Activated CD4-positive, alpha-beta T cell treated with anti-CD3 and anti-CD28 coated beads, Interleukin-2, amount 50 U/mL, for 16 hours (primary cell): ENCODE data around the gene TMEM236.
"Not testable (repeated sequence)": the region's sequence is repeated elsewhere in the genome, so short reads cannot be mapped to it uniquely, and the experiment has no call there.

Source experiments
- DNase-seq: peaks from one replicate; pipeline ENCODE4 v3.0.0-alpha.2; 2020

Gene TMEM236, protein sequence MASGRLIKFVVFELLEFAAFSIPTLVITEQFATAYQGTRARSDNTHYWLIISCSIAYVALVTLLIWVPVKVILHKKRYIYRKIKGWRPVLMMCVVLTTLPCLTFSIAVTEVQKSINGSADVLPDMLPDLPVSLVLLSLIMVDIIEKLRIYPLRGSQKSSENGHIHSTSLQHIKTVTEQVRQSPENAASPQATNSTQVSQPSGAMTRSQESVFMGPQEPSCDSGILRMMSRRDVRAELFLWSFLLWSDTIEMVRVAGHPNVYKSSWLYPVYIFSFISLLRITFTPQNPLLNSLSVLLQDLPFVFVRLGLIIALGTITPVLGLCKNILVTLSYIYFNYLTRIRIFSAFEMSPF

GRCh38 chr10:17751781-17752445, at the start of gene TMEM236:
TSS of gene TMEM236 (plus strand) at chr10:17752201. CDS start at chr10:17752296, 95 bp downstream.
- DNase-seq, result no peak

DNA sequence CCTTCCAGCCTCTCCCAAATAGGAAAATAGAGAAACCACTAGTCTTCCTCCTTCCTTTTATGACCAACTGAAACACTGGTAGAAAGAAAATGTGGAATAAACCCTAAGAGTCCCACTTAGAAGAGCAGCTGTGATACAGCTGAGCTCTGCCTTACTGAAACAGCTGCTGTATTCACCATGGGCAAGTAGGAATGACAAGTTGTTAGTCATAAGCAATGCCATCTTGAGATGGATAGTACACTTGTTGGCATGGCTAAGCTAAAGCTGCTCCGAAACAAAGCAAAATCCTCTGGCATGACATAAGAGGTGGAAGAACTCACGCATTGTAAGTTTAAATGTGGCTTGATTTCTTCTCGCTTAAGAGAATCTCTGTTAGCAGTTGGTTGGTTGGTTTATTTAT, 48.3 kb upstream of the TMEM236 start:
- no peak for DNase-seq

DNA sequence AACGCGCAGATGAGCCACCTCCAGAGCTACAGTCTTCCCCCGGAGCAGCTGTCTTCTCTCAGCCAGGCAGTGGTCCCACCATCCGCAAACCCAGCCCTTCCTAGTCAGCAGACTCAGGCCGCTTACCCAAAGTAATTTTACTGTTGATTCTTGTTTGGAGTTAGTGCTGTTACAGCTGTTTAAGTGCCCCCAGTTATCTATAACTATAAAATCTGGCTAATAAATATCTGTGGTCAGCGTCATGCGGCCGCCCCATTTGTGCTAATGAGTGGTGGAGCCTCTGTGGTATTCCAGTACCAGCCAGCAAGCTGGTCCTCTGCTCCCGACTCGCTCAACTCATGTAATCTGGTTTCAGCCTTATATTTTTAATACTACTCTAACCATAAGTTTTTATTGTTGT, 43.2 kb upstream of the TMEM236 start:
- no peak for DNase-seq

GRCh38 chr10:17709492-17709891, 42.5 kb upstream of the TMEM236 start:
- DNase-seq, result no peak

- no peak for DNase-seq
Measured at GRCh38 chr10:17710181-17710580, 41.8 kb upstream of the TMEM236 start.

GRCh38 chr10:17712053-17712452, 39.9 kb upstream of the TMEM236 start:
- DNase-seq, result no peak

- DNase-seq, result no peak
Measured at GRCh38 chr10:17712717-17713471, 39.1 kb upstream of the TMEM236 start.

DNA sequence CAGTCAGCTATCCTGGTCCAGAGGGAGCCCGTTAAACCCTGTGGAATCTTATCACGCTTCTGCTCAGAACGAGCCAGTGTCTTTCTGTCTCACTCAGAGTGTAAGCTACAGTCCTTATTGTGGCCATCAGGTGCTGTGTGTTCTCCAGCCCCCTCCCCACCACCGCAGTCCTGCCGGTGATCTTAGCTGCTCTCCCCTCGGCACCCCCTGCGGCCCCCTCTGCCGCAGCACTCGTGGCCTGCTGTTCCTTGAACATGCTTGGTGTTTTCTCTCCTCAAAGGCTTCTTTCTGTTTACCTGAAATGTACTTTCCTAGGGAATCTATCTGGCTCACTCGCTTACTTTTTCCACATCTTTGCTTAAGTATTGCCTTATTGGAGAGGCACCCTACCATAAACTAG, 38.2 kb upstream of the TMEM236 start:
- DNase-seq, result no peak

DNA sequence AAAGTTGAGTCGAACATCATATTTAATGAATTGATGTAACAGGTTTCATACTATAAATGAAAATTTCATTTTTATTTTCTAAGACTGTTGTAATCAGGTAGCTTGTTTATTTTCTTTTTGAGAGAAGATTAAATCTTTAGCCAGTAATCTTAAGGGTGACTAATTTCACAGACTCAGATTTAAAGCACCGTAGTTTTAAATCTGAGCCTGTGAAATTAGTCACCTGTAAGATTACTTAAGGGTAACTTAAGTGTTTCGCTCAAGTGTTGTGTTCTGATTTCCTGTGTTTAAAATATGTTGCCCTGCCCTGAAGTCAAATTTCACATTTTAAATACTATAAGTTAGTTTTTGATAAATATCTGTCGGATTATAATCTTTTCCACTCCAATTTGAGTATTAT, 35.8 kb upstream of the TMEM236 start:
- DNase-seq, result no peak

DNA sequence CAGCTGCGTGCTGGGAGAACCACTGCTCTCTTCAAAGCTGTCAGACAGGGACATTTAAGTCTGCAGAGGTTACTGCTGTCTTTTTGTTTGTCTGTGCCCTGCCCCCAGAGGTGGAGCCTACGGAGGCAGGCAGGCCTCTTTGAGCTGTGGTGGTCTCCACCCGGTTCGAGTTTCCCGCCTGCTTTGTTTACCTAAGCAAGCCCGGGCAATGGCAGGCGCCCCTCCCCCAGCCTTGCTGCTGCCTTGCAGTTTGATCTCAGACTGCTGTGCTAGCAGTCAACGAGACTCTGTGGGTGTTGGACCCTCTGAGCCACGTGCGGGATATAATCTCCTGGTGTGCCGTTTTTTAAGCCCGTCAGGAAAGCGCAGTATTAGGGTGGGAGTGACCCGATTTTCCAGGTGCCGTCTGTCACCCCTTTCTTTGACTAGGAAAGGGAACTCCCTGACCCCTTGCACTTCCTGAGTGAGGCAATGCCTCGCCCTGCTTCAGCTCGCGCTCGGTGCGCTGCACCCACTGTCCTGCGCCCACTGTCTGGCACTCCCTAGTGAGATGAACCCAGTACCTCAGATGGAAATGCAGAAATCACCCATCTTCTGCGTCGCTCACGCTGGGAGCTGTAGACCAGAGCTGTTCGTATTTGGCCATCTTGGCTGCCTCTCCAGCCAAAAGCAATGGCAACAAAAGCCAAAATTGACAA, 29.5 kb upstream of the TMEM236 start:
- not testable (repeated sequence) for DNase-seq

- DNase-seq, result no peak
Measured at GRCh38 chr10:17725703-17726102, 26.3 kb upstream of the TMEM236 start.

- DNase-seq, result no peak
Measured at GRCh38 chr10:17729630-17730029, 22.4 kb upstream of the TMEM236 start.

DNA sequence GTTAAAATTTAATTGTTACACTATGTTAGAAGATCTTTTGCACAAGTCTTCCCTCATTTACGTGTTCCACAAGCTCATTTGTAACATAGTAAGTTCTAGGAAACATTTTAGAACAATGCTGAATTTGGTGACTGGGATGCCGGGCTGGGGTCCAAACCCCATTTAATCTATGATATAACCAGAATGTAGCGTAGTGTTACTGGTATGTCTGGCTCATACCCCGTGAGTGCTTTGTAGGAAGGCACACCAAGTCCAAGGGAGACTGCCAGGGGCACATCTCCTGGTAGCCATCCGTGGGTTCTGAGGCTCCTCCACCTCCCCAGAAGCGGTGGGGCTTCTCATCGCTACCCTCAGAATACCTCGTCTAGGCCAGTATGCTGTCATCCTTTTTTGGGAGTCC, 21.3 kb upstream of the TMEM236 start:
- DNase-seq, result no peak

- no peak for DNase-seq
Measured at GRCh38 chr10:17731331-17732020, 20.5 kb upstream of the TMEM236 start.

GRCh38 chr10:17733620-17734019, 18.4 kb upstream of the TMEM236 start:
- DNase-seq, result no peak

- DNase-seq, result no peak
Measured at GRCh38 chr10:17734432-17735080, 17.4 kb upstream of the TMEM236 start.

- no peak for DNase-seq
Measured at GRCh38 chr10:17735166-17735941, 16.6 kb upstream of the TMEM236 start.

- no peak for DNase-seq
Measured at GRCh38 chr10:17736223-17736622, 15.8 kb upstream of the TMEM236 start.

GRCh38 chr10:17737027-17737965, 14.7 kb upstream of the TMEM236 start:
- peak; percentile 30 for DNase-seq

DNA sequence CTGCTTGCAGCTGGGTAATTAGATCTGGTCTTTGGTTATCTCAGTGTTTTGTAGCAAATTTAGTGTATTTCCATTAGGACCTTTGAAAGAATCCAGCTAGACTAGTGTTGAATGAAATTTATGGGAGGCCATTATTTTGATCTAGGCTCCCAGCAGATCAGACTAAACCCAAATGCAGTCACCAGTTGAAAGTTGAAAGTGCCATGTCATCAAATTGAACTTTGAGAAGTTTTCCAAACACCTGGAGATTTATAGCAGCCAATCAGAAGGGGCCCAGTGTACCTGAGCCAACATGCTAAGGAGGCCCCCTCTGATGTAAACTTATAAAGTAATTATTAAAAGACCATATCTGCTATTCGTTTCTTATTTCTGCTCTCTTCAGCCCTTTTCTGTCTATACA, 11.3 kb upstream of the TMEM236 start:
- no peak for DNase-seq
